OCI-LY7 (cell line): ENCODE measurements around the gene TUBGCP6. TPM values are rescaled to one million over a fixed set of nuclear protein-coding genes. Genes with fewer than 3 reads are reported as not detected.

Source experiments
- BruUV-seq: library from RNA; stranded (reverse); fragments of 400-500 nt; replicated peaks from 2 replicates; lab custom pipeline; 2021; lab: Mats Ljungman, UMichigan
- CTCF ChIA-PET: fragments of 300-600 bp; sonication (Branson Sonifier 250); formaldehyde crosslinking; loops from one replicate; lab custom pipeline; 2022; ENCODE audit warnings: antibody characterized with exemption; ENCODE audit not compliant: unreplicated experiment; lab: Charles Lee
- POLR2A ChIA-PET: fragments of 300-600 bp; sonication (Branson Sonifier 250); formaldehyde crosslinking; loops from one replicate; lab custom pipeline; 2022; ENCODE audit warnings: antibody characterized with exemption; lab: Charles Lee
- DNase-seq: peaks from one replicate; pipeline ENCODE4 v3.0.0-alpha.2; 2015; ENCODE audit warnings: low spot score
- H2AFZ ChIP-seq: fragments of 200-600 bp; sonication (generic), shearing (Covaris generic); 2 replicates; pipeline ENCODE4 v1.6.1; 2014; ENCODE audit warnings: mild to moderate bottlenecking, antibody characterized with exemption, low read length, moderate library complexity
- H3K27ac ChIP-seq: fragments of 200-600 bp; sonication (generic); 2 replicates; pipeline ENCODE4 v1.5.1; 2014; ENCODE audit warnings: mixed run types, low read depth, mild to moderate bottlenecking, moderate library complexity, low read length, inconsistent platforms; ENCODE audit not compliant: poor library complexity, severe bottlenecking
- H3K36me3 ChIP-seq: fragments of 200-600 bp; sonication (generic); 2 replicates; pipeline ENCODE4 v1.6.1; 2014; ENCODE audit warnings: mild to moderate bottlenecking, antibody characterized with exemption, low read length, moderate library complexity, mixed read lengths; ENCODE audit not compliant: insufficient read depth
- H3K4me1 ChIP-seq: fragments of 200-600 bp; sonication (generic); 2 replicates; pipeline ENCODE4 v1.5.1; 2014; ENCODE audit warnings: mild to moderate bottlenecking, low read length; ENCODE audit not compliant: insufficient read depth, poor library complexity, severe bottlenecking
- H3K4me2 ChIP-seq: fragments of 200-600 bp; sonication (generic); 2 replicates; pipeline ENCODE4 v1.6.1; 2014; ENCODE audit warnings: mild to moderate bottlenecking, low read length
- H3K4me3 ChIP-seq: fragments of 200-600 bp; sonication (generic); 2 replicates; pipeline ENCODE4 v1.5.1; 2014; ENCODE audit warnings: mild to moderate bottlenecking, low read depth, low read length; ENCODE audit not compliant: poor library complexity, severe bottlenecking
- H3K79me2 ChIP-seq: fragments of 200-600 bp; sonication (generic); 2 replicates; pipeline ENCODE4 v1.6.1; 2016; ENCODE audit warnings: low read depth, mild to moderate bottlenecking, low read length, moderate library complexity, mixed read lengths; ENCODE audit not compliant: insufficient read depth
- H3K9me2 ChIP-seq: fragments of 200-600 bp; sonication (generic); 2 replicates; pipeline ENCODE4 v1.6.1; 2016; ENCODE audit warnings: mild to moderate bottlenecking, low read length, mixed read lengths; ENCODE audit not compliant: insufficient read depth
- H3K9me3 ChIP-seq: fragments of 200-600 bp; sonication (generic); 2 replicates; pipeline ENCODE4 v1.6.1; 2014; ENCODE audit warnings: mild to moderate bottlenecking, mixed run types, low read length, mixed read lengths
- H4K20me1 ChIP-seq: fragments of 200-600 bp; sonication (generic); 2 replicates; pipeline ENCODE4 v1.6.1; 2014; ENCODE audit warnings: mild to moderate bottlenecking, antibody characterized with exemption, low read length, moderate library complexity, mixed read lengths; ENCODE audit not compliant: insufficient read depth
- EZH2phosphoT487 ChIP-seq: fragments of 200-600 bp; sonication (generic); IDR thresholded peaks from 2 replicates; pipeline ENCODE4 v1.6.1; 2018; ENCODE audit warnings: low read depth, borderline replicate concordance, mild to moderate bottlenecking, mixed run types, antibody characterized with exemption, low read length, moderate library complexity, mixed read lengths
- intact Hi-C: fragments of 100-400 bp; cut with micrococcal nuclease; formaldehyde crosslinking; loops from one replicate; pipeline ENCODE4 v1.10.0; 2022; ENCODE audit not compliant: unreplicated experiment
- total RNA-seq, 2 experiments: library from RNA; depleted of rRNA in 1 of 2; stranded (reverse); fragments of >200 nt in 1 of 2; shearing (Covaris generic) in 1 of 2; gene quantifications; 2 replicates each; pipeline ENCODE4 v1.2.3, GENCODE V29; 2014 to 2022
- TF ChIP-seq, protein P1 (sequence below): fragments of 200-600 bp; sonication (generic); conservative IDR thresholded peaks from 2 replicates; pipeline ENCODE4 v1.5.1; 2014; ENCODE audit warnings: mild to moderate bottlenecking, antibody characterized with exemption, low read length, moderate library complexity, mixed read lengths

Gene TUBGCP6
- total RNA-seq, 2 experiments from 2014 or later, result 57.7 to 63.2 TPM

DNA sequence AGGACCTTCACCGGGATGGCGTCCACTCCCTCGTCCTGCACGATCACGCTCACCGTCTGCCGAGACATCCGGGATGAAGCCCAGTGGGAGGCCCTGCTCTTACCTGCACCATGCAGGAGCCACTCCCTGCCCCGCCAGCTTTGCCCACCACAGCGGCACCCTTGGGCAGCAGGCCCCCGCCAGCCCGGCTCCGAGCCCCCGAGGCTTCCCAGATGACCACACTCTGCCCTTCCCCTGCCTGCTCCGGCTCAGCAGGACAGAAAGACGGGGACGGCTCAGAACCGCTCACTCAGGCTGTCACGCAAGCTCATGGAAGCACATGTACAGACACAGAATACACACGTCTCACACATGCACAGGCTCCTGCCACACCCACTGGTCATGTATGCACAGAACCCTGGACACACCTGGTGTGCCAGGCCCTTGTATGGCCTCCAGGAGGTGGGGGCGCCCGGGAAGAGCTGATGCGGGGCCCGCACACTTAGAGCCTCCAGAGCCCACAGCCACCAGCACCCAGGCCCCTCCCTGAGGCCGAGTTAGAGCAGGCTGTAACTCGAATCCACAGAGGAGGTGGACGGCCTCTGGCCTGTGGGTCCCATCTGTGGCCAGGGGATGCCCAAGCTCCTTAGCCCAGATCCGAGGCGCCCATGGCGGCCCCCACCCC, 34.3 kb upstream of the TUBGCP6 start:
- POLR2A ChIA-PET, result no interaction called here
- Histone ChIP-seq H3K36me3 (peaks cover 16% of the 10 kb centered on the region; the same call in 1 of the 2 replicates), H3K9me3 (peaks cover 5% of the 10 kb centered on the region; the same call in 1 of the 2 replicates), H3K27ac (no peak overlapping the region), H4K20me1 (no peaks in the 10 kb centered on the region), H3K4me2 (no peak overlapping the region), H3K79me2 (no peaks in the 10 kb centered on the region), H3K9me2 (no peaks in the 10 kb centered on the region), H2AFZ (no peak overlapping the region), H3K4me3 (no peak overlapping the region), H3K4me1 (peaks cover 8% of the 10 kb centered on the region)
- DNase-seq, result no peak
- CTCF ChIA-PET, result no interaction called here
- intact Hi-C loops, result no loop called here
- TF ChIP-seq, protein P1, sequence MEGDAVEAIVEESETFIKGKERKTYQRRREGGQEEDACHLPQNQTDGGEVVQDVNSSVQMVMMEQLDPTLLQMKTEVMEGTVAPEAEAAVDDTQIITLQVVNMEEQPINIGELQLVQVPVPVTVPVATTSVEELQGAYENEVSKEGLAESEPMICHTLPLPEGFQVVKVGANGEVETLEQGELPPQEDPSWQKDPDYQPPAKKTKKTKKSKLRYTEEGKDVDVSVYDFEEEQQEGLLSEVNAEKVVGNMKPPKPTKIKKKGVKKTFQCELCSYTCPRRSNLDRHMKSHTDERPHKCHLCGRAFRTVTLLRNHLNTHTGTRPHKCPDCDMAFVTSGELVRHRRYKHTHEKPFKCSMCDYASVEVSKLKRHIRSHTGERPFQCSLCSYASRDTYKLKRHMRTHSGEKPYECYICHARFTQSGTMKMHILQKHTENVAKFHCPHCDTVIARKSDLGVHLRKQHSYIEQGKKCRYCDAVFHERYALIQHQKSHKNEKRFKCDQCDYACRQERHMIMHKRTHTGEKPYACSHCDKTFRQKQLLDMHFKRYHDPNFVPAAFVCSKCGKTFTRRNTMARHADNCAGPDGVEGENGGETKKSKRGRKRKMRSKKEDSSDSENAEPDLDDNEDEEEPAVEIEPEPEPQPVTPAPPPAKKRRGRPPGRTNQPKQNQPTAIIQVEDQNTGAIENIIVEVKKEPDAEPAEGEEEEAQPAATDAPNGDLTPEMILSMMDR, result no peak
- TF ChIP-seq EZH2phosphoT487, result no peak
- BruUV-seq, result no TSS peak

DNA sequence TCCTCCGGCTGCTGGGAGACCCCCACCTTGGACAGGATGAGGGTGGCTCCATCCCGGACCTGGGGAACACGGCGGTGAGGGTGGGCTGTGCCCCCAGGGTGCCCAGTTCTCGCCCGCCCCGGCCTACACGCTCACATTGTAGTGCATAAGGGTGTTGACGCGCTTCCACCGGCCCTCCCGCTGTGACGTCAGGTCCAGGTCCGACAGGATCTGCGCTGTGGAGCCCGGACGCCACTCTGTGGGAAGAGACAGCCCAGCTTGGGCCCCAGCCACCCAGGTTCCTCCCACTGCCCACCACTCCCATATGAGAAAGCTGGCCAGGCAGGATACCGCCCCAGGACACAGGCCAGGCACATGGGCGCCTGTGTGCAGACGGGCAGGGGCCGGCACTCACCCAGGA, 33.6 kb upstream of the TUBGCP6 start:
- intact Hi-C loops, result no loop called here
- CTCF ChIA-PET, result no interaction called here
- Histone ChIP-seq H3K27ac (no peak overlapping the region), H3K36me3 (peaks cover 16% of the 10 kb centered on the region; the same call in 1 of the 2 replicates), H3K79me2 (no peaks in the 10 kb centered on the region), H3K9me3 (peaks cover 5% of the 10 kb centered on the region; the same call in 1 of the 2 replicates), H3K9me2 (no peaks in the 10 kb centered on the region), H4K20me1 (no peaks in the 10 kb centered on the region), H3K4me3 (no peak overlapping the region), H3K4me2 (no peak overlapping the region), H2AFZ (no peak overlapping the region), H3K4me1 (peaks cover 9% of the 10 kb centered on the region)
- DNase-seq, result no peak
- POLR2A ChIA-PET, result no interaction called here
- no TSS peak for BruUV-seq
- no peak for TF ChIP-seq EZH2phosphoT487
- TF ChIP-seq, protein P1, result no peak

DNA sequence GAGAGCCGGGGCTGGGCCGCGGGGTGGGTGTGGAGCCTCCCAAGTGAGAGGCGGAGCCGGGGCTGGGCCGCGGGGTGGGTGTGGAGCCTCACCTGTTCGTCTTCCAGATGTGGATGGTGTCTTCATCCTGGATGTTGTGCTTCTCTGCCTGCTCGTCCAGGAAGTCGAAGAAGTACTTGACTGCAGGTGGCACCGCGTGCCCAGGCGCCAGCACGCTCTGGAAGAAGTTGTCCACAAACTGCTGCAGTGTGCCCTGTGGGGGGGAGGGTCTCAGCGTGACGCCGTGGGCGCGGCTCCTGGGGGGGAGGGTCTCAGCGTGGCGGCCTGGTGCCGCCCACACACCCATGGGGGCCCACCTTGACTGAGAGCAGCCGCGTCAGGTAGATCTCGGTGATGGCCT, 32.9 kb upstream of the TUBGCP6 start:
- CTCF ChIA-PET, result no interaction called here

More for the DNA sequence above, 32.9 kb upstream of the TUBGCP6 start:
- POLR2A ChIA-PET, result no interaction called here
- TF ChIP-seq, protein P1, result no peak
- no peak for TF ChIP-seq EZH2phosphoT487
- peaks cover 9% of the 10 kb centered on the region for H3K4me1 ChIP-seq
- no peak for DNase-seq
- H2AFZ ChIP-seq, result no peak overlapping the region
- intact Hi-C loops, result loop anchor here (2.0 kb wide), 2 partner anchors 41 to 49 kb away; partner anchors contain the start of gene DENND6B
- peaks cover 16% of the 10 kb centered on the region; the same call in 1 of the 2 replicates for H3K36me3 ChIP-seq
- no peak overlapping the region for H3K4me3 ChIP-seq
- H3K27ac ChIP-seq, result no peak overlapping the region
- no peaks in the 10 kb centered on the region for H4K20me1 ChIP-seq
- peaks cover 5% of the 10 kb centered on the region; the same call in 1 of the 2 replicates for H3K9me3 ChIP-seq
- no peaks in the 10 kb centered on the region for H3K9me2 ChIP-seq
- BruUV-seq, result no TSS peak
- no peaks in the 10 kb centered on the region for H3K79me2 ChIP-seq
- H3K4me2 ChIP-seq, result no peak overlapping the region
